ENCODE data around the gene PCBP3. TPM values are rescaled to one million over a fixed set of nuclear protein-coding genes. Genes with fewer than 3 reads are reported as not detected.

Gene PCBP3
- total and polyA plus RNA-seq, 2 experiments from 2014 or later: 3.4 to 4.3 TPM

DNA sequence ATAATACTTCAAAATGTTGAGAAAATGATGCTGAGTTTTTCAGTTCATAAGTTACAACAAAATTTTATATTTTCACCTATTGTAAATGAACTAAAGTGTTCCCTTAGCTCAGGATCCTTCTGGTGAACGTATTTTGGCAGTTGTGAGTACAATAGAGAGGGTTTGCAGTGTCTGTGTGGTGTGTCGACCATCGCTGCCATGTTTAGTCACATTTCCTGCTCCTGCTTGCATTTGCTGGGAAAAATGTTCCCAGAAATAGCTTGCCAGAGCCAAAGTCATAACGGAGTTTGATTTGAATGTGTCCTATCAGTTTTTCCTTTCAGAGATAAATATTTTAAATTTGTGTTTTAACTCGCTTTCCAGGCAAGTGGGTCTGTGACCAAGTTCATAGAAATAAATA, 220.9 kb downstream of the PCBP3 start:
- Histone ChIP-seq H3K27ac (no peak overlapping the region), H3K4me1 (ENCODE audit: low read depth) (no peaks in the 10 kb centered on the region), H3K36me3 (no peaks in the 10 kb centered on the region), H3K9me3 (ENCODE audit: low read depth) (no peaks in the 10 kb centered on the region), H3K4me3 (no peak overlapping the region), H3K27me3 (no peaks in the 10 kb centered on the region)
- peak in 1 of 2 donors; percentile 38 for DNase-seq (ENCODE audit: low read depth in 1 of 2, low spot score in 1 of 2)
- TF ChIP-seq, protein P1, sequence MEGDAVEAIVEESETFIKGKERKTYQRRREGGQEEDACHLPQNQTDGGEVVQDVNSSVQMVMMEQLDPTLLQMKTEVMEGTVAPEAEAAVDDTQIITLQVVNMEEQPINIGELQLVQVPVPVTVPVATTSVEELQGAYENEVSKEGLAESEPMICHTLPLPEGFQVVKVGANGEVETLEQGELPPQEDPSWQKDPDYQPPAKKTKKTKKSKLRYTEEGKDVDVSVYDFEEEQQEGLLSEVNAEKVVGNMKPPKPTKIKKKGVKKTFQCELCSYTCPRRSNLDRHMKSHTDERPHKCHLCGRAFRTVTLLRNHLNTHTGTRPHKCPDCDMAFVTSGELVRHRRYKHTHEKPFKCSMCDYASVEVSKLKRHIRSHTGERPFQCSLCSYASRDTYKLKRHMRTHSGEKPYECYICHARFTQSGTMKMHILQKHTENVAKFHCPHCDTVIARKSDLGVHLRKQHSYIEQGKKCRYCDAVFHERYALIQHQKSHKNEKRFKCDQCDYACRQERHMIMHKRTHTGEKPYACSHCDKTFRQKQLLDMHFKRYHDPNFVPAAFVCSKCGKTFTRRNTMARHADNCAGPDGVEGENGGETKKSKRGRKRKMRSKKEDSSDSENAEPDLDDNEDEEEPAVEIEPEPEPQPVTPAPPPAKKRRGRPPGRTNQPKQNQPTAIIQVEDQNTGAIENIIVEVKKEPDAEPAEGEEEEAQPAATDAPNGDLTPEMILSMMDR (IDR thresholded peaks at IDR 0.05; ENCODE audit: low read depth, low read length): no peak

DNA sequence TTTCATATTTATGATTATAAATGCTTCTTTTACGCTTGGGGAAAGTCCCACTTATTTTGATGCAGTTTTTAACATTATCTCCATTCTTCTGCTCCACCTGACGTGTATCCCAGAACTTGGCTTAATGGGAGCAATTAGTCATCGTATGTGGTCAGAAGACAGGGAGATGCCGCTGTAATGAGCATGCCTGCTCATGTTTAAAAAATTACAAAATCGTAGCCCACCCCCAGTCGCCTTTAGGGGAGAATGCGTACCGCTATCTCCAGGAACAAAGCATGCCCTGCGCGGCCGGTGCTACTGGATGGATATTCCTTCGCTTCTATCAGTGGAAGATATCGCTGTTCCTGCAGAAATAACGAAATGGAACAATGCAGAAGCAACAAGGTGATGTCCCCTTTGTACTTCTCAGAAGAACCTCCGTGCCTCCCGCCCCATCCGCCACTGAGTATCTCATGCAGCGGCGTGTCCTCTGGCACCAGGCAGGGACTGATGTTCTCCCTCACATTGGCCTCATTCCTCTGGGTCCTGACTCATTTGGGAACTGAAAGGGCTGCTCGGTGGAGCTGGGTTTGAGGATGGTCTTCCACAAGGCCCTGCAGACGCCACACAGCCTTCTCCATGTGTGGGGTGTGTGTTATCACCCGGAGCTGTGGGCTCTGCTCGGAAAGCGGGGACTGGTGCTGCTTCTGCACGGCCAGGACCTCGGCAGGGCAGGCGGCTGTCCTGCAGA, 221.7 kb downstream of the PCBP3 start:
- no peaks in the 10 kb centered on the region for H3K4me1 ChIP-seq (ENCODE audit: low read depth)
- no peaks in the 10 kb centered on the region for H3K36me3 ChIP-seq
- H3K9me3 ChIP-seq (ENCODE audit: low read depth): no peaks in the 10 kb centered on the region
- H3K4me3 ChIP-seq: no peak overlapping the region
- TF ChIP-seq, protein P1 (IDR thresholded peaks at IDR 0.05; ENCODE audit: low read depth, low read length): no peak
- peak in 1 of 2 donors; percentile 91 for DNase-seq (ENCODE audit: low read depth in 1 of 2, low spot score in 1 of 2)
- no peaks in the 10 kb centered on the region for H3K27me3 ChIP-seq
- no peak overlapping the region for H3K27ac ChIP-seq

DNA sequence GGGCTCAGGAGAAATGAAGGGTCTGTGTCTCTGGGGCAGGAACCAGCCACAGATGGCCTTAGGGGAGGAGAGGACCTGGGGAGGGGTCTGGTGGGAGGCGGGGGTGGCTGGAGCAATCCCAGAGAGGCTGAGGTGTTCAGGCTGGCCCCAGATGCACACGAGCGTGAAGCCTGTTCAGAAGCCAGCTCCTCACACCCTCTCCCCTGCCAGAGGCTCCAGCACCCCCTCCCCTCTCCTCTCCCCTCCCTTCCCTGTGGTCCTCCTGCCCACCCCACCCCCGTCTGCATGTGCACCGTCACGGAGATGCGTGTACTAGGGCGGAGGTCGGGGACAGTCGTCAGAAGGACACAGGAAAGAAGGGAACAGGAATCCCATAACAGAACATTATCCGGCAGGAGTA, 223.0 kb downstream of the PCBP3 start:
- H3K27ac ChIP-seq: no peak overlapping the region
- DNase-seq (ENCODE audit: low read depth in 1 of 2, low spot score in 1 of 2): no peak
- no peaks in the 10 kb centered on the region for H3K27me3 ChIP-seq
- no peaks in the 10 kb centered on the region for H3K36me3 ChIP-seq
- H3K4me1 ChIP-seq (ENCODE audit: low read depth): no peaks in the 10 kb centered on the region
- no peak overlapping the region for H3K4me3 ChIP-seq
- TF ChIP-seq, protein P1 (IDR thresholded peaks at IDR 0.05; ENCODE audit: low read depth, low read length): no peak
- H3K9me3 ChIP-seq (ENCODE audit: low read depth): no peaks in the 10 kb centered on the region

DNA sequence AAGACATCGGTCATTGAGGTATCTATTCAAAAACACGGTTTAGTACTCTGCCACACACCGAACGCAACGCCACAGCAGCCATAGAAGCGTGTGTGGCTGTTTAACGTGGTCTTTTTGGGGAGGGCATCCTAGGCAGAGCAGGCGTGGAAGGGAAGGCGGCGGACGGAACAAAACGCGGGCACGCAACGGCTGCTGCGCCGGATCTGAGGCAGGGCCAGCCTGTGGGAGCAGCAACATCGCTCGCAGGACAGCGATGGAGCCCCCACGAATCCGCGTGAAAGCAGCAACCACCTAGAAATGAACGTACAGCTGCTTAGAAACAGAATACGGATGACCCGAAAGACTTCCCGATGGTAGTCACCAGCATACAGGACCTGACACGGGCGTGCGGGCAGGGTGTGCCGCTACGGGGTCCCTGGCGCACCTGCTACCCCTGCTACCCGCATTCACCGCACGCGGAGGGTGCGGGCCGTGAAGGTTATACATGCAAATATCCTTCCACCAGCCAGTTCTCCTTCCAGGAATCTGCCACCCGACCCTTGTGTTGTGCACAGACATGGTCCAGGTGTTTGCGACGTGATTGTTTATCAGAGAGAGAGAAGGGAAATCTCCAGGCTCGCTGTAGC, 223.6 kb downstream of the PCBP3 start:
- Histone ChIP-seq H3K27ac (no peak overlapping the region), H3K9me3 (ENCODE audit: low read depth) (no peaks in the 10 kb centered on the region), H3K36me3 (no peaks in the 10 kb centered on the region), H3K4me1 (ENCODE audit: low read depth) (no peaks in the 10 kb centered on the region), H3K27me3 (no peaks in the 10 kb centered on the region), H3K4me3 (no peak overlapping the region)
- TF ChIP-seq, protein P1 (IDR thresholded peaks at IDR 0.05; ENCODE audit: low read depth, low read length): no peak
- DNase-seq (ENCODE audit: low read depth in 1 of 2, low spot score in 1 of 2): no peak

DNA sequence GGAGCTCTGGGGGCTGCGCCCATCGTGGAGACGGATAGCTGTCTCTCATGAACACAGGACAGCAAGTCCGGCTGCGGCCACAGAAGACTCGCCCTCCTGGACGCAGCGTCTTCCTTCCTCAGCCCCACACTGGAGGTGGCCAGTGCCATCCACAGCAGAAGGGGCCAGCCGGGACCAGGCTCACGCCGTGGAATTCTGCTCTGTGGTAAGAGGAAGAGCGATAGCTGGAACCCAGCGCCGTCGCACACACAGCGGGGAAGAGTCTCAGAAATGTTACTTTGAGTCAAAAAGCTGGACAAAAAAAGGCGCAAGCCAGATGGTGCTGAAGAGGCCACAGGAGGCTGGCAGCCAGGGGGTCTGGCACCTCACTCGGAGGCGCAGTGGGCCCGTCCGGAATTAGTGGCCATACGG, 224.2 kb downstream of the PCBP3 start:
- Histone ChIP-seq H3K27ac (no peak overlapping the region), H3K9me3 (ENCODE audit: low read depth) (no peaks in the 10 kb centered on the region), H3K36me3 (no peaks in the 10 kb centered on the region), H3K4me1 (ENCODE audit: low read depth) (no peaks in the 10 kb centered on the region), H3K27me3 (no peaks in the 10 kb centered on the region), H3K4me3 (no peak overlapping the region)
- TF ChIP-seq, protein P1 (IDR thresholded peaks at IDR 0.05; ENCODE audit: low read depth, low read length): no peak
- DNase-seq (ENCODE audit: low read depth in 1 of 2, low spot score in 1 of 2): no peak
